ENCODE measurements around the gene NCF2.

The NCF2 gene

GRCh38 chr1:183559061-183559460 lies 31.2 kb downstream of the NCF2 start:
- no peaks in the 10 kb centered on the region for H3K27me3 ChIP-seq (ENCODE audit: low read depth, low read length)
- peaks cover 22% of the 10 kb centered on the region for H3K79me2 ChIP-seq (ENCODE audit: low read length)
- H3K27ac ChIP-seq (ENCODE audit: low read length), result no peak overlapping the region
- H3K9ac ChIP-seq (ENCODE audit: low read length), result no peak overlapping the region
- H3K4me2 ChIP-seq (ENCODE audit: low read length), result no peak overlapping the region
- H3K4me3 ChIP-seq (ENCODE audit: low read length), result no peak overlapping the region
- H2AFZ ChIP-seq (ENCODE audit: low read depth, low read length), result no peak overlapping the region
- no peak for TF ChIP-seq EZH2phosphoT487 (IDR thresholded peaks at IDR 0.05; ENCODE audit: low read depth)
- TF ChIP-seq, protein P1, sequence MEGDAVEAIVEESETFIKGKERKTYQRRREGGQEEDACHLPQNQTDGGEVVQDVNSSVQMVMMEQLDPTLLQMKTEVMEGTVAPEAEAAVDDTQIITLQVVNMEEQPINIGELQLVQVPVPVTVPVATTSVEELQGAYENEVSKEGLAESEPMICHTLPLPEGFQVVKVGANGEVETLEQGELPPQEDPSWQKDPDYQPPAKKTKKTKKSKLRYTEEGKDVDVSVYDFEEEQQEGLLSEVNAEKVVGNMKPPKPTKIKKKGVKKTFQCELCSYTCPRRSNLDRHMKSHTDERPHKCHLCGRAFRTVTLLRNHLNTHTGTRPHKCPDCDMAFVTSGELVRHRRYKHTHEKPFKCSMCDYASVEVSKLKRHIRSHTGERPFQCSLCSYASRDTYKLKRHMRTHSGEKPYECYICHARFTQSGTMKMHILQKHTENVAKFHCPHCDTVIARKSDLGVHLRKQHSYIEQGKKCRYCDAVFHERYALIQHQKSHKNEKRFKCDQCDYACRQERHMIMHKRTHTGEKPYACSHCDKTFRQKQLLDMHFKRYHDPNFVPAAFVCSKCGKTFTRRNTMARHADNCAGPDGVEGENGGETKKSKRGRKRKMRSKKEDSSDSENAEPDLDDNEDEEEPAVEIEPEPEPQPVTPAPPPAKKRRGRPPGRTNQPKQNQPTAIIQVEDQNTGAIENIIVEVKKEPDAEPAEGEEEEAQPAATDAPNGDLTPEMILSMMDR (IDR thresholded peaks at IDR 0.05; ENCODE audit: low read depth, low read length), result no peak
- no peaks in the 10 kb centered on the region for H3K9me3 ChIP-seq (ENCODE audit: insufficient read depth, low read length)
- H3K36me3 ChIP-seq (replicated peaks; ENCODE audit: low read depth, low read length), result peaks cover 87% of the 10 kb centered on the region
- H3K4me1 ChIP-seq (ENCODE audit: low read length), result no peaks in the 10 kb centered on the region
- peaks cover 23% of the 10 kb centered on the region; the same call in 1 of the 2 replicates for H4K20me1 ChIP-seq (ENCODE audit: insufficient read depth, low read length)

GRCh38 chr1:183554577-183554976 lies 35.7 kb downstream of the NCF2 start:
- Histone ChIP-seq H3K4me2 (ENCODE audit: low read length) (no peak overlapping the region), H3K36me3 (replicated peaks; ENCODE audit: low read depth, low read length) (peaks cover 90% of the 10 kb centered on the region), H2AFZ (ENCODE audit: low read depth, low read length) (no peak overlapping the region), H3K9me3 (ENCODE audit: insufficient read depth, low read length) (no peaks in the 10 kb centered on the region), H3K27me3 (ENCODE audit: low read depth, low read length) (no peaks in the 10 kb centered on the region), H3K4me3 (ENCODE audit: low read length) (no peak overlapping the region), H3K27ac (ENCODE audit: low read length) (peak overlapping the region; percentile 34; the same call in 1 of the 2 replicates), H4K20me1 (ENCODE audit: insufficient read depth, low read length) (peaks cover 13% of the 10 kb centered on the region; the same call in 1 of the 2 replicates), H3K4me1 (ENCODE audit: low read length) (no peaks in the 10 kb centered on the region), H3K79me2 (ENCODE audit: low read length) (0 out of 2 replicates have a peak, but pooled peaks cover 3% of the 10 kb centered on the region), H3K9ac (ENCODE audit: low read length) (no peak overlapping the region)
- TF ChIP-seq, protein P1 (IDR thresholded peaks at IDR 0.05; ENCODE audit: low read depth, low read length), result no peak
- TF ChIP-seq EZH2phosphoT487 (IDR thresholded peaks at IDR 0.05; ENCODE audit: low read depth), result no peak

GRCh38 chr1:183553764-183554163 lies 36.5 kb downstream of the NCF2 start:
- Histone ChIP-seq H3K27ac (ENCODE audit: low read length) (peak overlapping the region; percentile 31), H3K27me3 (ENCODE audit: low read depth, low read length) (no peaks in the 10 kb centered on the region), H3K4me1 (ENCODE audit: low read length) (no peaks in the 10 kb centered on the region), H2AFZ (ENCODE audit: low read depth, low read length) (no peak overlapping the region), H3K79me2 (ENCODE audit: low read length) (0 out of 2 replicates have a peak, but pooled peaks cover 3% of the 10 kb centered on the region), H3K4me2 (ENCODE audit: low read length) (no peak overlapping the region), H3K36me3 (replicated peaks; ENCODE audit: low read depth, low read length) (peaks cover 91% of the 10 kb centered on the region), H3K4me3 (ENCODE audit: low read length) (no peak overlapping the region), H3K9me3 (ENCODE audit: insufficient read depth, low read length) (no peaks in the 10 kb centered on the region), H3K9ac (ENCODE audit: low read length) (no peak overlapping the region), H4K20me1 (ENCODE audit: insufficient read depth, low read length) (peaks cover 13% of the 10 kb centered on the region; the same call in 1 of the 2 replicates)
- TF ChIP-seq, protein P1 (IDR thresholded peaks at IDR 0.05; ENCODE audit: low read depth, low read length), result no peak
- TF ChIP-seq EZH2phosphoT487 (IDR thresholded peaks at IDR 0.05; ENCODE audit: low read depth), result no peak

GRCh38 chr1:183553331-183553730 lies 36.9 kb downstream of the NCF2 start:
- Histone ChIP-seq H3K79me2 (ENCODE audit: low read length) (0 out of 2 replicates have a peak, but pooled peaks cover 3% of the 10 kb centered on the region), H3K4me2 (ENCODE audit: low read length) (no peak overlapping the region), H3K27me3 (ENCODE audit: low read depth, low read length) (no peaks in the 10 kb centered on the region), H3K4me1 (ENCODE audit: low read length) (no peaks in the 10 kb centered on the region), H2AFZ (ENCODE audit: low read depth, low read length) (no peak overlapping the region), H3K9ac (ENCODE audit: low read length) (no peak overlapping the region), H3K9me3 (ENCODE audit: insufficient read depth, low read length) (no peaks in the 10 kb centered on the region), H3K36me3 (replicated peaks; ENCODE audit: low read depth, low read length) (peaks cover 93% of the 10 kb centered on the region), H3K27ac (ENCODE audit: low read length) (peak overlapping the region; percentile 31), H4K20me1 (ENCODE audit: insufficient read depth, low read length) (peaks cover 13% of the 10 kb centered on the region; the same call in 1 of the 2 replicates), H3K4me3 (ENCODE audit: low read length) (no peak overlapping the region)
- no peak for TF ChIP-seq EZH2phosphoT487 (IDR thresholded peaks at IDR 0.05; ENCODE audit: low read depth)
- TF ChIP-seq, protein P1 (IDR thresholded peaks at IDR 0.05; ENCODE audit: low read depth, low read length), result no peak

All from OCI-LY3 (cell line).